Renal cortex interstitium (tissue), 3 donors: Measurements from ENCODE around the gene FGF1. TPM values are rescaled to one million over a fixed set of nuclear protein-coding genes. Genes with fewer than 3 reads are reported as not detected.

Experiments
- polyA plus RNA-seq, 3 donors: library from polyadenylated mRNA; unstranded; fragments of 120-200 nt; gene quantifications; one replicate each; pipeline ENCODE4 v1.2.1, GENCODE V29; 2013; ENCODE audit not compliant: insufficient read length in 3 of 3

The FGF1 gene
- polyA plus RNA-seq, 3 donors, result 16.4 to 17.5 (median 17.3) TPM

Other genes starting within 250 kb of the FGF1 start
- gene ARHGAP26, start 84.3 kb upstream of the FGF1 start, polyA plus RNA-seq, result 10 to 100 TPM; 10.7 to 13.7 (median 10.9) TPM